Loucy (cell line): ENCODE measurements around the gene RFWD3.

Experiments
- H2AFZ ChIP-seq: fragments of 200-600 bp; sonication (generic); 2 replicates; pipeline ENCODE4 v1.6.0; 2016; ENCODE audit warnings: antibody characterized with exemption, mild to moderate bottlenecking, low read length, moderate library complexity
- H3F3A ChIP-seq: fragments of 200-600 bp; 2 replicates; pipeline ENCODE4 v1.6.0; 2016; ENCODE audit warnings: antibody characterized with exemption, low read depth, mild to moderate bottlenecking
- H3K27me3 ChIP-seq: fragments of 200-600 bp; sonication (generic); 2 replicates; pipeline ENCODE4 v1.6.1; 2014; ENCODE audit warnings: low read length, mild to moderate bottlenecking; ENCODE audit not compliant: insufficient read depth, poor library complexity, severe bottlenecking
- H3K36me3 ChIP-seq: fragments of 200-600 bp; sonication (generic); 2 replicates; pipeline ENCODE4 v1.6.1; 2016; ENCODE audit warnings: low read length; ENCODE audit not compliant: insufficient read depth
- H3K4me1 ChIP-seq: fragments of 200-600 bp; sonication (generic); 2 replicates; pipeline ENCODE4 v1.5.1; 2014; ENCODE audit warnings: low read length, mild to moderate bottlenecking; ENCODE audit not compliant: insufficient read depth, poor library complexity, severe bottlenecking
- H3K4me2 ChIP-seq: fragments of 200-600 bp; sonication (generic); 2 replicates; pipeline ENCODE4 v1.6.0; 2014; ENCODE audit warnings: antibody characterized with exemption, low read length, low read depth, mild to moderate bottlenecking; ENCODE audit not compliant: poor library complexity, severe bottlenecking
- H3K4me3 ChIP-seq: fragments of 200-600 bp; sonication (generic); 2 replicates; pipeline ENCODE4 v1.5.1; 2014; ENCODE audit warnings: low read length, mild to moderate bottlenecking, mixed read lengths; ENCODE audit not compliant: poor library complexity, severe bottlenecking
- H3K79me2 ChIP-seq: fragments of 200-600 bp; sonication (generic); 2 replicates; pipeline ENCODE4 v1.6.1; 2014; ENCODE audit warnings: low read length; ENCODE audit not compliant: insufficient read depth
- H3K9ac ChIP-seq: fragments of 200-600 bp; sonication (generic); 2 replicates; pipeline ENCODE4 v1.6.0; 2014; ENCODE audit warnings: mild to moderate bottlenecking, low read depth, low read length, moderate library complexity; ENCODE audit not compliant: poor library complexity, severe bottlenecking
- H3K9me2 ChIP-seq: fragments of 200-600 bp; sonication (generic); replicated peaks from 2 replicates; pipeline ENCODE4 v1.6.1; 2016; ENCODE audit warnings: low read depth, low read length, mixed read lengths
- H3K9me3 ChIP-seq: fragments of 200-600 bp; sonication (generic); 2 replicates; pipeline ENCODE4 v1.6.1; 2014; ENCODE audit warnings: mild to moderate bottlenecking, antibody characterized with exemption, low read length, low read depth; ENCODE audit not compliant: insufficient read depth
- H4K20me1 ChIP-seq: fragments of 200-600 bp; sonication (generic); 2 replicates; pipeline ENCODE4 v1.6.0; 2014; ENCODE audit warnings: antibody characterized with exemption, low read length, mild to moderate bottlenecking; ENCODE audit not compliant: insufficient read depth, poor library complexity, severe bottlenecking
- EZH2phosphoT487 ChIP-seq: fragments of 200-600 bp; IDR thresholded peaks from 2 replicates; pipeline ENCODE4 v1.6.1; 2018; ENCODE audit warnings: antibody characterized with exemption, mild to moderate bottlenecking, moderate library complexity, borderline replicate concordance
- TF ChIP-seq, protein P1 (sequence below): fragments of 200-600 bp; sonication (generic); conservative IDR thresholded peaks from 2 replicates; pipeline ENCODE4 v1.5.1; 2014; ENCODE audit warnings: mild to moderate bottlenecking, antibody characterized with exemption, low read length

RFWD3 gene

DNA sequence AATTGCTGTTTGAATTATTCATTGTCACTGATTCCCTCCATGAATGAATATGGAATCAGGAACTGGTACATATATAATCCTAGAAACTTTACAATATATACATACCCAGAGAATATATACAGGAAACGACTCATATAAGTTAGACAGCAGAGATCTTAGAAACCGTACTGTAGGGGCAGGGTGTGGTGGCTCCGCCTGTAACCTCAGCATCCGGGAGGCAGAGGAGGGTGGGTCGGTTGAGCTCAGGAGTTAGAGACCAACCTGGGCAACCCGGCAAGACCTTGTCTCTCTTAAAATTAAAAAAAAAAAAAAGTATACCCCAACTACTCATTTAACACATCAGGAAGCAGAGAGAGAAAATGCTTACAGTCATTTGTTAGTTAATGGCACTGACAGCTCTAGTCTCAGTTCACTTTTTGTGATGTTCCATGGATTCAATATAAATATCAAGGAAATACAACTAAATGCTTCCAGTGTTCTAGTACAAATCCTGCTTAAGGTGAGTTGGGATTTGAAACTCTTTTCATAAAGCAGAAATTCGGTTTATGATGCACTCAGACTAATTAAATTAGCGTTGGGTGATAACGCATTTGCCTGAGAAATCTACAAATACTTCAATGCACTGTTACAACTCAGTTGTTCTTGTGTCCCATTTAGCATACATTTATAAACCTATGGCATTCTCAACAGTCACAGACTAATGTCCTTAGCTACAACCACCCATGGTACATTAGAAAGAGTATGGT is 65.4 kb downstream of the RFWD3 start:
- Histone ChIP-seq H3K9me2 (no peaks in the 10 kb centered on the region), H3K27me3 (no peaks in the 10 kb centered on the region), H3K4me2 (peak overlapping the region; percentile 78), H3F3A (no peaks in the 10 kb centered on the region; the same call in 1 of the 2 replicates), H3K4me1 (peaks cover 46% of the 10 kb centered on the region), H4K20me1 (peaks cover 53% of the 10 kb centered on the region), H3K79me2 (peaks cover 87% of the 10 kb centered on the region), H3K4me3 (peak overlapping the region; percentile 52), H2AFZ (no peak overlapping the region), H3K9me3 (no peaks in the 10 kb centered on the region), H3K9ac (peak overlapping the region; percentile 6), H3K36me3 (no peaks in the 10 kb centered on the region)
- TF ChIP-seq EZH2phosphoT487, result no peak
- TF ChIP-seq, protein P1, sequence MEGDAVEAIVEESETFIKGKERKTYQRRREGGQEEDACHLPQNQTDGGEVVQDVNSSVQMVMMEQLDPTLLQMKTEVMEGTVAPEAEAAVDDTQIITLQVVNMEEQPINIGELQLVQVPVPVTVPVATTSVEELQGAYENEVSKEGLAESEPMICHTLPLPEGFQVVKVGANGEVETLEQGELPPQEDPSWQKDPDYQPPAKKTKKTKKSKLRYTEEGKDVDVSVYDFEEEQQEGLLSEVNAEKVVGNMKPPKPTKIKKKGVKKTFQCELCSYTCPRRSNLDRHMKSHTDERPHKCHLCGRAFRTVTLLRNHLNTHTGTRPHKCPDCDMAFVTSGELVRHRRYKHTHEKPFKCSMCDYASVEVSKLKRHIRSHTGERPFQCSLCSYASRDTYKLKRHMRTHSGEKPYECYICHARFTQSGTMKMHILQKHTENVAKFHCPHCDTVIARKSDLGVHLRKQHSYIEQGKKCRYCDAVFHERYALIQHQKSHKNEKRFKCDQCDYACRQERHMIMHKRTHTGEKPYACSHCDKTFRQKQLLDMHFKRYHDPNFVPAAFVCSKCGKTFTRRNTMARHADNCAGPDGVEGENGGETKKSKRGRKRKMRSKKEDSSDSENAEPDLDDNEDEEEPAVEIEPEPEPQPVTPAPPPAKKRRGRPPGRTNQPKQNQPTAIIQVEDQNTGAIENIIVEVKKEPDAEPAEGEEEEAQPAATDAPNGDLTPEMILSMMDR, result no peak

DNA sequence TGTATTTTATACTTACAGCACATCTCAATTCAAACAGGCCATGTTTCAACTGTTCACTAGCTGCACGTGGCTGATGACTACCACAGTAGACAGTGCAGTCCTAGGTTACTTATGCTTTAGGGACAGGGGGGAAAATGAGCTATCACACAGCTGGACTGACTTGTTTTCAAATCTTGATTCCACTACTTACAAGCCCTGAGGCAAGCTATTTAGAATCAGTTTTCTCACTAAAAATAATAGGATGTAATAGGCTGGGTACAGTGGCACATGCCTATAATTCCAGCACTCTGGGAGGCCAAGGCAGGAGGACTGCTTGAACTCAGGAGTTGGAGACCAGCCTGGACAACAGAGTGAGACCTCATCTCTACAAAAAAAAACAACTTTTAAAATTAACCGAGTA is 70.1 kb downstream of the RFWD3 start:
- Histone ChIP-seq H3K4me1 (peaks cover 20% of the 10 kb centered on the region), H2AFZ (no peak overlapping the region), H3K9me2 (no peaks in the 10 kb centered on the region), H3K9me3 (no peaks in the 10 kb centered on the region), H3K27me3 (no peaks in the 10 kb centered on the region), H4K20me1 (peaks cover 27% of the 10 kb centered on the region), H3K36me3 (no peaks in the 10 kb centered on the region), H3K4me3 (no peak overlapping the region), H3K79me2 (peaks cover 77% of the 10 kb centered on the region), H3K9ac (no peak overlapping the region), H3F3A (no peaks in the 10 kb centered on the region; the same call in 1 of the 2 replicates), H3K4me2 (no peak overlapping the region)
- TF ChIP-seq, protein P1, result no peak
- TF ChIP-seq EZH2phosphoT487, result no peak

DNA sequence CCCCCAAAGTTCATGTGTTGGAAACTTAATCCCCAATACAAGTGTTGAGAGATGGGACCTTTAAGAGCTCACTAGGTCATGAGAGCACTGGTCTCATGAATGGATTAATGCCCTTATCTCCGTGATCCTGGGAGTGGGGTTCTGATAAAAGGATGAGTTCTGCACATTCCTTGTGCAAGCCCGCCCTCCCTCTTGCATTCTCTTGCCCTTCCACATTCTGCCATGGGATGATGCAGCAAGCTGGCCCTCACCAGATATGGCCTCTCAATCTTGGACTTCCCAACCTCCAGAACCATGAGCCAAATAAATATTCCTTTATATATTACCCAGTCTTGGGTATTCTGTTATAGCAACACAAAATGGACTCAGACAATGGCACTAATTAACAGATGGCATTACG is 73.8 kb downstream of the RFWD3 start:
- Histone ChIP-seq H3K9me2 (no peaks in the 10 kb centered on the region), H3K4me1 (peaks cover 9% of the 10 kb centered on the region), H4K20me1 (peaks cover 11% of the 10 kb centered on the region), H3K4me2 (no peak overlapping the region), H3F3A (no peaks in the 10 kb centered on the region), H3K9me3 (no peaks in the 10 kb centered on the region), H3K27me3 (no peaks in the 10 kb centered on the region), H3K79me2 (peaks cover 64% of the 10 kb centered on the region), H3K36me3 (no peaks in the 10 kb centered on the region), H3K4me3 (no peak overlapping the region), H2AFZ (no peak overlapping the region), H3K9ac (no peak overlapping the region)
- TF ChIP-seq, protein P1, result no peak
- TF ChIP-seq EZH2phosphoT487, result no peak
